ENCODE data around the gene SMAD9.

DNA sequence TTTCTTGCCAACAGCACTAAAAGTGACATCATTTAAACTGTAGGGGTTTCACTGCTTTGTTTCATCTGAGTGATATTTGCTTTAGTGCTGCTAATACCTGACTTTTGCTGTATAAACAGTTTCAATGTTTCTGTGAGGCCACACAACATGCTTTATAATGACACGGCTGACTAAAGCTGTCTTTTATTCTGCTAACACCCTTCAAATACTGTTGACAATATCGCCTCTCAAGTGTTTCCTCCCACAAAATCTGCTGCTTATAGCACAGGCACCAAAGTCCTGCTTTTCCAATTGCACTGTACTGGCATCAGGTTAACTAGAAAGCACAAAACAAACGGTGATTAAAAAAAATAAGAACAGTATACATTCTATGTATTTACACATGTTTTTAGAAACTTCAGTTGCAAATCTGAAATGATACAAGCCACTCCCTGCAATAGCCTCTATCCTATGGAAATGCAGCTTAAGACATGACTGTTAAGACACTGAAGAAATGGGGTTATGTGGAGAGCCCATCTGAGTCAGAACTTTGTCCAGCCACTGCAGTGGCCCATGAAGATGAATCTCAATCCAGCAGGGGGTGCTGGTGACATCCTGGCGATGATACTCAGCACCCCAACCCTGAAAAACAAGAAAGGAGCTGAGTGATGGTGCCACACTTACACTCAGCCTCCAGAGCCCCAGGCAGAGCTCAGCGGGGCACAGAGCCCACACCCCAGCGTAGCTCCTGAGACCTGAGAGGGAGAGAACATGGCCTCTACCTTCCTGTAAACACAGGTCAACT, 71.6 kb downstream of the SMAD9 start:
- TF ChIP-seq POLR2A (IDR thresholded peaks at IDR 0.05), result no peak
- TF ChIP-seq, protein P1, sequence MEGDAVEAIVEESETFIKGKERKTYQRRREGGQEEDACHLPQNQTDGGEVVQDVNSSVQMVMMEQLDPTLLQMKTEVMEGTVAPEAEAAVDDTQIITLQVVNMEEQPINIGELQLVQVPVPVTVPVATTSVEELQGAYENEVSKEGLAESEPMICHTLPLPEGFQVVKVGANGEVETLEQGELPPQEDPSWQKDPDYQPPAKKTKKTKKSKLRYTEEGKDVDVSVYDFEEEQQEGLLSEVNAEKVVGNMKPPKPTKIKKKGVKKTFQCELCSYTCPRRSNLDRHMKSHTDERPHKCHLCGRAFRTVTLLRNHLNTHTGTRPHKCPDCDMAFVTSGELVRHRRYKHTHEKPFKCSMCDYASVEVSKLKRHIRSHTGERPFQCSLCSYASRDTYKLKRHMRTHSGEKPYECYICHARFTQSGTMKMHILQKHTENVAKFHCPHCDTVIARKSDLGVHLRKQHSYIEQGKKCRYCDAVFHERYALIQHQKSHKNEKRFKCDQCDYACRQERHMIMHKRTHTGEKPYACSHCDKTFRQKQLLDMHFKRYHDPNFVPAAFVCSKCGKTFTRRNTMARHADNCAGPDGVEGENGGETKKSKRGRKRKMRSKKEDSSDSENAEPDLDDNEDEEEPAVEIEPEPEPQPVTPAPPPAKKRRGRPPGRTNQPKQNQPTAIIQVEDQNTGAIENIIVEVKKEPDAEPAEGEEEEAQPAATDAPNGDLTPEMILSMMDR (IDR thresholded peaks at IDR 0.05), result no peak
